NCI-H226 (cell line): ENCODE measurements around the gene PACS2.
"Not testable (repeated sequence)": the region's sequence is repeated elsewhere in the genome, so short reads cannot be mapped to it uniquely, and the experiment has no call there.

Experiments
- DNase-seq: peaks from one replicate; pipeline ENCODE4 v3.0.0-alpha.2; 2015

Gene PACS2

DNA sequence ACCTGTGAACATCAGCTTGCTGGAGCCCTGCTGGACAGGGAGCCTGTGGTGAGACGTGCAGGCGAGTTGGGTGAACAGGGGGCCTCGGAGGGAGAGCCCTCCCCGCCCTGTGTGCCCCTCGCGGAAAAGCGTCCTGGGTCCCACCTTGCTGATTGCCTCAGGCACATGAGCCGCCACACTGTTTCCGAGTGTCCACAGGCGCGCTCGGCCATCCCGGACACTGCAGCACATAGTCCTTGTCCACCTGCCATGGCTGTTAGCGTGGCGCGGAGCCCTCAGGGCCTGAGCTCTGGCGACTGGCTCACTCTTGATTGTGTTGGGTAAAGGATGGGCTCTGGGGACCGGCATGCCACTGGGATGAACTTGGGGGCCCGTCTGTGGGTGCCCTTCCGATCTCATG, 40.0 kb downstream of the PACS2 start:
- DNase-seq: no peak

DNA sequence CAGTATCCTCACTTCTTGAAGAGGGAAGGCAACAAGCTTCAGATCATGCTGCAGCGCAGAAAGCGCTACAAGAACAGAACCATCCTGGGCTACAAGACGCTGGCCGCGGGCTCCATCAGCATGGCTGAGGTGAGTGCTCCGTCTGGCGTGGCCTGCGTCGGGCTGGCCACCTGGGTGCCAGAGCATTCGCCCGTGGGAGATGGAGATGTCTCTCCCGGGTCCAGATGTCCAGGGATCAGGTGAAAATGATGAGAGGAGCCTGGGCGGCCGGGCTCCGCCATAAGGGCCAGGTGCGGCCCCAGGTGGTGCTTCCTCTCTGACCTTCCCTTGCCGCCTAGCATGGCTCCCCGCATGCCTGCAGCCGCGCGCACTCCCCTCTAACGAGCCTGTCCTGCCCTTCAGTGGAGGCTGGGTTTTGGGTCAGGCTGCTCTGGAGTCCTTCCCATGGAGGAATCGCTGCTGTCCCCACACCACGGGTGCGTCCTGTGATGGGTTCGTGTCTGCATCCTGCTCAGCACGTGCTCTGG, 40.6 kb downstream of the PACS2 start:
- no peak for DNase-seq

- DNase-seq: no peak
Observed at GRCh38 chr14:105355850-105356604, 41.5 kb downstream of the PACS2 start.

DNA sequence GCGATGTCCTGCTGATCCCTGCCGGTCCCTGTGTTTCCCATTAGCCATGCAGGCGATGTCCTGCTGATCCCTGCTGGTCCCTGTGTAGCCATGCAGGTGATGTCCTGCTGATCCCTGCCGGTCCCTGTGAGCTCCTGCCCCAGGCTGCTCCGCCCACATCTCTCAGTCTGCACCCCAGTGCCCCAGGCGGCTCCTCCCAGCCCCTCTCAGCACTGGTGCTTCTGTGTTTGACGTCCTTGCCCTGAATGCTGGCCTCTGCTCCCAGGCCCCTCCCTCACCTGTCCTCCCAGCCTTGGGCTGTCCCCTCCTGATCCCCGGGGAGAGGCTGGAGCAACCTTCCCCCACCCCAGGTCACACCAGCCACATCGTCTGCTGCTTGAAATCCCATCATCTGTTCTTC, 42.4 kb downstream of the PACS2 start:
- no peak for DNase-seq

DNA sequence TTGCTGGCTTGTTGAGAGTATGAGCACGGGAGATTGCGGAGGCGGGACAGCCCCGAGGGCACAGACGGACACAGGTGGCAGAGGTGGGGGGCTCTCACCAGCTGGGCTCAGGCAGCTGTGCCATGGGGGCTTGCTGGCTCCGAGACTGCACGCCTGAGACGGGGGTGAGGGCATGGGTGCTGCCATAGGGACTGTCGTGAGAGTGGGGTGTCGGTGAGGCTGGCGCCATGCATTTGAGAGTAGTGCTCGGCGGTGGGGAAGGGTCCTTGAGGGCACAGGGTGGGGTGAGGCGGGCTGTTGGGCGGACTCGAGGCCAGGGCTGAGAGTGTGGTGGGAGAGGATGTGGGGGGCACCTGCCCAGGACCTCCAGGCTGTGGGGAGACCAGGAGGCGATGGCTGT, 43.1 kb downstream of the PACS2 start:
- DNase-seq: no peak

DNA sequence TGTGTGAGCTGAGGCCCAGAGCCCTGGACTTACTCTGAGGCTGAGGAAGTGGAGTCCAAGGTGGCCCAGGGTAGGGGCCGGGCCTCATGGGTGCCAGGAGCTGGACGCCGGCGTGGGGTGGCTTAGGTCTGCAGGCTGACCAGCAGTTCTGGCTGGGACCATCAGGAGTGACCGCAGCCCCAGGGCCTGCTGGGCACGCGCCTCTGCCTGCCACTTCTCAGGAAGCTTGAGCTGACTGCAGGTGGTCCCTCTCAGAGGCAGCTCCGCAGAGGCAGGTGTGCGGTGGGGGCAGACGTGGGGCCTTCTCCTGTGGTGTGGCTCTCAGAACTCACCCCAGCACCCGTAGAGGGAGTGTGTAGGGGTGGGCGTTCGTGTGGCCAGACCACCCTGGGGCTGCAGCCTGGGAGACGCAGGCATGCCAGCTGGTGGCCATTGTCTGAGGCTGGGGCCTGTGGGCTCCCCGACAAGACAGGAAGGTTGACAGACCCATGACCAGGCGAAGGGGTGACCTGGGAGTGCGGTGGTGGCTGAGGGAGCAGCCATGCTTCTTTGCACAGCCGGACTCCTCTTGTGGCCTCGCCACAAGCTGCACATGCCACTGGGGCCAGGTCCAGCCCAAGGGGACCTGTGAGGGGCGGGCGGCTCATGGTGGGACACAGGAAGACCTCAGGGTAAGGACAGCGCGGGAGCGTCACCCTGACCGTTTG, 43.7 kb downstream of the PACS2 start:
- no peak for DNase-seq

GRCh38 chr14:105358943-105359342, 44.4 kb downstream of the PACS2 start:
- no peak for DNase-seq

DNA sequence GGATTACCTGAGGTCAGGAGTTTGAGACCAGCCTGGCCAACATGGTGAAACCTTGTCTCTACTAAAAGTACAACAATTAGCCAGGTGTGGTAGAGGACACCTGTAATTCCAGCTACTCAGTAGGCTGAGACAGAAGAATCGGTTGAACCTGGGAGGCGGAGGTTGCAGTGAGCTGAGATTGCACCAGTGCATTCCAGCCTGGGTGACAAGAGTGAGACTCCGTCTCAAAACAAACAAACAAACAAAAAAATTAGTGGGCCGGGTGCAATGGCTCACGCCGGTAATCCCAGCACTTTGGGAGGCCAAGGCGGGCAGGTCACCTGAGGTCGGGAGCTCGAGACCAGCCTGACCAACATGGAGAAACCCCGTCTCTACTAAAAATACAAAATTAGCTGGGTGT, 46.9 kb downstream of the PACS2 start:
- DNase-seq: not testable (repeated sequence)

- DNase-seq: peak; percentile 55
Observed at GRCh38 chr14:105363847-105364708, 49.5 kb downstream of the PACS2 start.

- DNase-seq: no peak
Observed at GRCh38 chr14:105365101-105365500, 50.6 kb downstream of the PACS2 start.

GRCh38 chr14:105365681-105366080, 51.1 kb downstream of the PACS2 start:
- DNase-seq: no peak

- DNase-seq: no peak
Observed at GRCh38 chr14:105366386-105367074, 52.0 kb downstream of the PACS2 start.

GRCh38 chr14:105367116-105368031, 52.8 kb downstream of the PACS2 start:
- no peak for DNase-seq

- DNase-seq: no peak
Observed at GRCh38 chr14:105368032-105368417, 53.5 kb downstream of the PACS2 start.

DNA sequence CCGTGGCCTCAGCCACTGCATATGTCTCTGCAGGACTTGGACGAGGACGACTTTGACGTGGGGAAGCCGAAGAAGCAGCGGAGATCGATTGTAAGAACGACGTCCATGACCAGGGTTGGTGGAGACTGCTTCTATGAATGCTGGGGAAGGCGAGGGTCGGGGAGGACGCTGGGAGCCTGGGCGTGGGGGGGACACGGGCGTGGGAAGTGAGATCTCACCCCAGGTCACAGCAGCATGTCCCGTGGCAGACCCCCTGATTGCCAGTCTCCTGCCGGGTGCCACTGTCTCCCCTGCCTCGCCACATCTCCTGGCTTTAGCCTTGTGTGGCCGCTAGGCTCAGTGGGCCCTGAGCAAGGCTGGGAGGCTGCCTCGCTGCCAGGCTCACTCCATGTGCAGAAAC, 53.9 kb downstream of the PACS2 start:
- no peak for DNase-seq

GRCh38 chr14:105368910-105369652, 54.5 kb downstream of the PACS2 start:
- DNase-seq: no peak

GRCh38 chr14:105369653-105370040, 55.1 kb downstream of the PACS2 start:
- DNase-seq: no peak

- no peak for DNase-seq
Observed at GRCh38 chr14:105374389-105374788, 59.8 kb downstream of the PACS2 start.

DNA sequence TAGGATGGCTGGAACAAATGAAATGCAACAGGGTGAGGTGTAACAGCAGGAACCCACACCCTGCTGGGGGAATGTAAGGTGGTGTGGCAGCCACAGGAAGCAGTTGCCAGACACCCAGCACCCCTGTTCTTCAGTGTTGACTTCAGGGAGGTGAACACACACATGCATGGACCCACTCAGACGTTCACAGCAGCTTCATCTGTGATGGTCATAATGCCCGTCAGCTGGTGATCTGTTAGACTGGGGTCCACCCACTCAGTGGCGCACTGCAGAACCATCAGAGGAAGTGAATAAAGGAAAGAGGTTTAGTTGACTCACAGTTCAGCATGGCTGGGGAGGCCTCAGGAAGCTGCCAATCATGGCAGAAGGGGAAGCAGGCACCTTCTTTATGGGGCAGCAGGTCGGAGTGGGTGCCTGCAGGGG, 61.1 kb downstream of the PACS2 start:
- DNase-seq: no peak

DNA sequence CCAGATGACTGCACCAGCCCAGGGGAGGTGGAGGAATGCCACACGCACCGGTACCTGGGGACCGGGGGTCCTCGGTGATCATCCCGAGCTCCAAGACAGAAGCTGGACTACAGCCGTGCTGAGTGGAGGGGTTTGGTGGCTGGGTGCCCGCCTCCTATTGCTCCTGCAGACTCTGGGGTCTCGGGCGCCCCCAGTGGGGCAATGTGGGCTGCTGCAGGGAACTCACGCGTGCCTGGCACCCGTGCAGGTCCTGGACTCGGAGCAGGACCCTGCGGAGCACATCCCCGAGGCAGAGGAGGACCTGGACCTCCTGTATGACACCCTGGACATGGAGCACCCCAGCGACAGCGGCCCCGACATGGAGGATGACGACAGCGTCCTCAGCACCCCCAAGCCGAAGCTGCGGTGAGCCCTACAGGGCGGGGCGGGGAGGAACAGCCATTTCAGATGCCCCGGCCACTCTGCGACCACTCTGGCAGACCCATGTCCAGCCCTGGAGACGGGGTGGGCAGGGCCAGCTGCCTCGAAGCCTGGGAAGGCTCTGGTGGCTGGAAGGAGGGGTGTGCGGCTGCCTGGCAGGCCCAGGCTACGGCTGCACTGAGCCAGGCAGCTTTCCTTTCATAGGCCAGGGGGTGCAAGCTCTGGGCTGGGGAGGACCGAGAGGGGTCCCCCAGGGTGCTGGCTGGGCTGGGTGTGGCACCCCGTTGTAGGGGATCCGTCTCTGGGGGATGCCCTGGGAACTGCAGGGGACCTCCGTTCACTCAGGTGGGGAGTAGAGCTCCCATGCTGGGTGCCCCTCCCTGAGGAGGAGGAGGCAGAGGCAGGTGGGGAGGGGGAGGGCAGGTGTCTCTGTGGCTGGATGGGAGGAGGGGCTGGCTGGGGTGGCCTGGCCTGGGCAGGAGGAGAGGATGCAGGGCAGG, 62.2 kb downstream of the PACS2 start:
- DNase-seq: no peak
